Measurements from ENCODE around the gene NSA2.

NSA2 gene

GRCh38 chr5:74801197-74801596 is 34.1 kb downstream of the NSA2 start:
- H3K4me1 ChIP-seq (ENCODE audit: control insufficient read depth in 1 of 2, insufficient read depth in 2 of 2, low read length in 2 of 2): peaks cover 4 to 8% of the 10 kb centered on the region in 2 experiments
- H3K9me3 ChIP-seq (ENCODE audit: insufficient read depth, low read depth, low read length): peaks cover 3% of the 10 kb centered on the region
- H3K79me1 ChIP-seq (ENCODE audit: low read length): no peaks in the 10 kb centered on the region
- no CpG with 5 or more reads among the region's 3 CpGs for WGBS (ENCODE audit: extremely low coverage, insufficient coverage, insufficient read length)
- no peak overlapping the region for H4K91ac ChIP-seq (ENCODE audit: low read depth, low read length)
- no peak overlapping the region for H2BK5ac ChIP-seq (ENCODE audit: low read depth, low read length, poor library complexity)
- no peaks in the 10 kb centered on the region for H3K79me2 ChIP-seq (ENCODE audit: control insufficient read depth, insufficient read depth, low read length, poor library complexity)
- no peak overlapping the region for H3K4me2 ChIP-seq (ENCODE audit: low read length)
- H3K4me3 ChIP-seq (ENCODE audit: low read depth, low read length): no peak overlapping the region
- H3K27ac ChIP-seq (ENCODE audit: low read depth, low read length): no peak overlapping the region
- H3K14ac ChIP-seq (ENCODE audit: low read length): no peak overlapping the region
- H2BK12ac ChIP-seq (ENCODE audit: low read length): no peak overlapping the region
- no peak for DNase-seq
- no peak overlapping the region for H2AFZ ChIP-seq (ENCODE audit: insufficient read depth, low read length, poor library complexity)
- H3K23ac ChIP-seq (ENCODE audit: low read length): no peak overlapping the region
- no peak overlapping the region for H2AK5ac ChIP-seq (ENCODE audit: low read length)
- no peaks in the 10 kb centered on the region for H3K27me3 ChIP-seq (ENCODE audit: insufficient read depth, low read length)
- no peak overlapping the region for H4K8ac ChIP-seq (ENCODE audit: low read depth, low read length)
- no peak overlapping the region for H3K18ac ChIP-seq (ENCODE audit: low read length)
- no peak overlapping the region for H3K9ac ChIP-seq (ENCODE audit: low read length)
- H4K12ac ChIP-seq (ENCODE audit: low read depth, low read length): no peak overlapping the region
- H3K36me3 ChIP-seq (ENCODE audit: control insufficient read depth in 1 of 2, insufficient read depth in 2 of 2, low read length in 2 of 2): peaks cover 19 to 22% of the 10 kb centered on the region in 2 experiments
- H3K4ac ChIP-seq (ENCODE audit: low read depth, low read length): no peak overlapping the region
- H2BK120ac ChIP-seq (ENCODE audit: insufficient read depth, low read length, poor library complexity): no peak overlapping the region

DNA sequence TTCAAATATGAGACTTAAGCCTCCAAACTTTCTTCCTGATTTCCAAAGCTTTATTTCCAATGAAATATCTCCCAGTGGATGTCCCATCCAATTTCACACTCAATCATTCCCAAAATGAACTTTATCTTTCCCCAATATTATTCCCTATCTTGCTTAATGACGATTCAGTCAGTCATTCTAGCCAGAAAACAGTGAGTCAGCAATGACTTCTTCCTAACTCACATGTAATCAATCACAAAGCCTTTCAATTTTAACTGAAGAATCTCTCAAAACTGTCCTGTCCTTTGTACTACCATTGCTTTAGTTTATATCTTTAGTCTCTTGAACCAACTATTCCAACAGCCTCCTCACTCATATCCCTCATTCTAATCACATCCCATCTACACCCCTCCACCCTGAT is 34.9 kb downstream of the NSA2 start:
- H3K79me1 ChIP-seq (ENCODE audit: low read length): no peaks in the 10 kb centered on the region
- H3K4ac ChIP-seq (ENCODE audit: low read depth, low read length): no peak overlapping the region
- no peak overlapping the region for H2BK12ac ChIP-seq (ENCODE audit: low read length)
- H3K36me3 ChIP-seq (ENCODE audit: control insufficient read depth in 1 of 2, insufficient read depth in 2 of 2, low read length in 2 of 2): peaks cover 15 to 20% of the 10 kb centered on the region in 2 experiments
- no peak overlapping the region for H3K4me3 ChIP-seq (ENCODE audit: low read depth, low read length)
- no peak overlapping the region for H4K12ac ChIP-seq (ENCODE audit: low read depth, low read length)
- no peak overlapping the region for H4K91ac ChIP-seq (ENCODE audit: low read depth, low read length)
- no peak for DNase-seq
- no peak overlapping the region for H4K8ac ChIP-seq (ENCODE audit: low read depth, low read length)
- no peak overlapping the region for H2AK5ac ChIP-seq (ENCODE audit: low read length)
- H3K9me3 ChIP-seq (ENCODE audit: insufficient read depth, low read depth, low read length): peaks cover 3% of the 10 kb centered on the region
- no peak overlapping the region for H3K18ac ChIP-seq (ENCODE audit: low read length)
- no peaks in the 10 kb centered on the region for H3K79me2 ChIP-seq (ENCODE audit: control insufficient read depth, insufficient read depth, low read length, poor library complexity)
- H3K9ac ChIP-seq (ENCODE audit: low read length): no peak overlapping the region
- no peaks in the 10 kb centered on the region for H3K27me3 ChIP-seq (ENCODE audit: insufficient read depth, low read length)
- H2BK120ac ChIP-seq (ENCODE audit: insufficient read depth, low read length, poor library complexity): no peak overlapping the region
- no peak overlapping the region for H3K23ac ChIP-seq (ENCODE audit: low read length)
- WGBS (ENCODE audit: extremely low coverage, insufficient coverage, insufficient read length): 100% methylated on average over 1 of the region's 1 CpG
- H2BK5ac ChIP-seq (ENCODE audit: low read depth, low read length, poor library complexity): no peak overlapping the region
- no peak overlapping the region for H3K14ac ChIP-seq (ENCODE audit: low read length)
- H3K4me1 ChIP-seq (ENCODE audit: control insufficient read depth in 1 of 2, insufficient read depth in 2 of 2, low read length in 2 of 2): peaks cover 4 to 8% of the 10 kb centered on the region in 2 experiments
- H3K4me2 ChIP-seq (ENCODE audit: low read length): no peak overlapping the region
- H3K27ac ChIP-seq (ENCODE audit: low read depth, low read length): no peak overlapping the region
- H2AFZ ChIP-seq (ENCODE audit: insufficient read depth, low read length, poor library complexity): no peak overlapping the region

- H2BK12ac ChIP-seq (ENCODE audit: low read length): no peak overlapping the region
- no peak overlapping the region for H3K4ac ChIP-seq (ENCODE audit: low read depth, low read length)
- H4K8ac ChIP-seq (ENCODE audit: low read depth, low read length): no peak overlapping the region
- H3K9ac ChIP-seq (ENCODE audit: low read length): no peak overlapping the region
- H2AK5ac ChIP-seq (ENCODE audit: low read length): no peak overlapping the region
- no peak overlapping the region for H4K12ac ChIP-seq (ENCODE audit: low read depth, low read length)
- no peak overlapping the region for H3K4me3 ChIP-seq (ENCODE audit: low read depth, low read length)
- no peaks in the 10 kb centered on the region for H3K4me1 ChIP-seq (ENCODE audit: control insufficient read depth in 1 of 2, insufficient read depth in 2 of 2, low read length in 2 of 2)
- H2BK120ac ChIP-seq (ENCODE audit: insufficient read depth, low read length, poor library complexity): no peak overlapping the region
- no peak overlapping the region for H3K23ac ChIP-seq (ENCODE audit: low read length)
- H3K9me3 ChIP-seq (ENCODE audit: insufficient read depth, low read depth, low read length): no peaks in the 10 kb centered on the region
- no peak overlapping the region for H2AFZ ChIP-seq (ENCODE audit: insufficient read depth, low read length, poor library complexity)
- H3K36me3 ChIP-seq (ENCODE audit: control insufficient read depth in 1 of 2, insufficient read depth in 2 of 2, low read length in 2 of 2): peaks cover 2 to 5% of the 10 kb centered on the region in 2 experiments
- no peaks in the 10 kb centered on the region for H3K79me1 ChIP-seq (ENCODE audit: low read length)
- WGBS (ENCODE audit: extremely low coverage, insufficient coverage, insufficient read length): no CpG with 5 or more reads among the region's 4 CpGs
- peak in 1 of 2 donors; percentile 25 for DNase-seq
- no peak overlapping the region for H3K27ac ChIP-seq (ENCODE audit: low read depth, low read length)
- H3K18ac ChIP-seq (ENCODE audit: low read length): no peak overlapping the region
- no peak overlapping the region for H3K4me2 ChIP-seq (ENCODE audit: low read length)
- H3K14ac ChIP-seq (ENCODE audit: low read length): no peak overlapping the region
- H4K91ac ChIP-seq (ENCODE audit: low read depth, low read length): no peak overlapping the region
- H3K27me3 ChIP-seq (ENCODE audit: insufficient read depth, low read length): no peaks in the 10 kb centered on the region
- no peak overlapping the region for H2BK5ac ChIP-seq (ENCODE audit: low read depth, low read length, poor library complexity)
- no peaks in the 10 kb centered on the region for H3K79me2 ChIP-seq (ENCODE audit: control insufficient read depth, insufficient read depth, low read length, poor library complexity)
These were observed 43.9 kb downstream of the NSA2 start for GRCh38 chr5:74810915-74811314.

GRCh38 chr5:74816875-74817274 is 49.8 kb downstream of the NSA2 start:
- Histone ChIP-seq H3K23ac (ENCODE audit: low read length) (no peak overlapping the region), H3K79me2 (ENCODE audit: control insufficient read depth, insufficient read depth, low read length, poor library complexity) (no peaks in the 10 kb centered on the region), H3K4me2 (ENCODE audit: low read length) (no peak overlapping the region), H2AK5ac (ENCODE audit: low read length) (no peak overlapping the region), H3K14ac (ENCODE audit: low read length) (no peak overlapping the region), H2BK5ac (ENCODE audit: low read depth, low read length, poor library complexity) (no peak overlapping the region), H4K8ac (ENCODE audit: low read depth, low read length) (no peak overlapping the region), H3K27me3 (ENCODE audit: insufficient read depth, low read length) (no peaks in the 10 kb centered on the region), H2BK120ac (ENCODE audit: insufficient read depth, low read length, poor library complexity) (no peak overlapping the region), H3K27ac (ENCODE audit: low read depth, low read length) (no peak overlapping the region), H4K91ac (ENCODE audit: low read depth, low read length) (no peak overlapping the region), H4K12ac (ENCODE audit: low read depth, low read length) (no peak overlapping the region), H3K79me1 (ENCODE audit: low read length) (no peaks in the 10 kb centered on the region), H2BK12ac (ENCODE audit: low read length) (no peak overlapping the region), H3K4me1 (ENCODE audit: control insufficient read depth in 1 of 2, insufficient read depth in 2 of 2, low read length in 2 of 2) (peaks cover 2 to 3% of the 10 kb centered on the region in 2 experiments), H3K4me3 (ENCODE audit: low read depth, low read length) (no peak overlapping the region), H3K36me3 (ENCODE audit: control insufficient read depth in 1 of 2, insufficient read depth in 2 of 2, low read length in 2 of 2) (peaks cover 5% of the 10 kb centered on the region in 2 experiments), H3K9me3 (ENCODE audit: insufficient read depth, low read depth, low read length) (no peaks in the 10 kb centered on the region), H3K9ac (ENCODE audit: low read length) (no peak overlapping the region), H2AFZ (ENCODE audit: insufficient read depth, low read length, poor library complexity) (no peak overlapping the region), H3K4ac (ENCODE audit: low read depth, low read length) (no peak overlapping the region), H3K18ac (ENCODE audit: low read length) (no peak overlapping the region)
- no peak for DNase-seq
- WGBS (ENCODE audit: extremely low coverage, insufficient coverage, insufficient read length): no CpG with 5 or more reads among the region's 1 CpG

Measured in trophoblast cell (in vitro differentiated cells and primary cell).